ENCODE measurements around the gene SLC30A3. TPM values are rescaled to one million over a fixed set of nuclear protein-coding genes. Genes with fewer than 3 reads are reported as not detected.

Gene SLC30A3
- total and polyA plus RNA-seq, 2 of the 13 experiments (the other 11 are each of a cell fraction or from before 2014, with no cell fraction given): 0.38 to 0.79 TPM

DNA sequence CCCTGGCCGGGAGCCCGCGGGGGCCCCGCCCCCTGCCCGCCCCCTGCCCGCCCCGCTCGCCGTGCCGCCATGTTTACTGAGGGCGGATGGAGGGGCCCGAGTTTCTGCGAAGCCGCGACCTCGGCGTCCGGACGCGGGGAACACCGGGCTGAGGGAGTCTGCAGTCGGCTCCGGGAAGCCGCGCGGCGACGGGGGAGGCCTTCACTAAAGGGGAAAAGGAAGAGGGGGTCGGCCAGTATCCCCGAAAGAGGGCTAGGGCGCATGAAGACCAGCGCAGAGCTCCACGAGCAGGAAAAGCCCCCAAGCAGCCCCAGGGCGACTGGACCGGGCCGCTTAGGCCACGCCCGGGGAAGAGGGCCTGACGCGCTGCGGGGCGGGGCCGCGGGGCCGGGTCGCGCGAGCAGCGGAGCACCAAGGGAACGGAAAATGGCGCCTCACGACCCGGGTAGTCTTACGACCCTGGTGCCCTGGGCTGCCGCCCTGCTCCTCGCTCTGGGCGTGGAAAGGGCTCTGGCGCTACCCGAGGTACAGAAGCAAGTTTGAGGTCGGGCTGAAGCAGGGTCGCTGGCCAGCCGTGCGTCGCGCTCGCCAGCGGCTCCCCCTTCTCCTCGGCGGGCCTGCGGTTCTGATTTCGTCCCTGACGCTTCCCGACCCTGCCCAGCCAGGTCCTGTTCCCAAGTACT is 50.8 kb downstream of the SLC30A3 start, which contains the start of the genes ATRAID and SLC5A6 (continued):
- TF ChIP-seq, protein P1, sequence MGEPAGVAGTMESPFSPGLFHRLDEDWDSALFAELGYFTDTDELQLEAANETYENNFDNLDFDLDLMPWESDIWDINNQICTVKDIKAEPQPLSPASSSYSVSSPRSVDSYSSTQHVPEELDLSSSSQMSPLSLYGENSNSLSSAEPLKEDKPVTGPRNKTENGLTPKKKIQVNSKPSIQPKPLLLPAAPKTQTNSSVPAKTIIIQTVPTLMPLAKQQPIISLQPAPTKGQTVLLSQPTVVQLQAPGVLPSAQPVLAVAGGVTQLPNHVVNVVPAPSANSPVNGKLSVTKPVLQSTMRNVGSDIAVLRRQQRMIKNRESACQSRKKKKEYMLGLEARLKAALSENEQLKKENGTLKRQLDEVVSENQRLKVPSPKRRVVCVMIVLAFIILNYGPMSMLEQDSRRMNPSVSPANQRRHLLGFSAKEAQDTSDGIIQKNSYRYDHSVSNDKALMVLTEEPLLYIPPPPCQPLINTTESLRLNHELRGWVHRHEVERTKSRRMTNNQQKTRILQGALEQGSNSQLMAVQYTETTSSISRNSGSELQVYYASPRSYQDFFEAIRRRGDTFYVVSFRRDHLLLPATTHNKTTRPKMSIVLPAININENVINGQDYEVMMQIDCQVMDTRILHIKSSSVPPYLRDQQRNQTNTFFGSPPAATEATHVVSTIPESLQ (CRISPR knock-in tag; conservative IDR thresholded peaks at IDR 0.05): no peak
- no peak for TF ChIP-seq IKZF1 (IDR thresholded peaks at IDR 0.05)
- TF ChIP-seq HOXA5 (CRISPR knock-in tag; IDR thresholded peaks at IDR 0.05): peak; percentile 86
- TF ChIP-seq SRSF4 (IDR thresholded peaks at IDR 0.05; ENCODE audit: low read depth, low read length, poor library complexity, severe bottlenecking): no peak
- TF ChIP-seq ZNF274 (CRISPR knock-in tag; IDR thresholded peaks at IDR 0.05): peak; percentile 58; the same call in 1 of the 2 replicates
- TF ChIP-seq ZNF616 (CRISPR knock-in tag; IDR thresholded peaks at IDR 0.05; ENCODE audit: low read depth): peak; percentile 33; the same call in 1 of the 2 replicates
- TF ChIP-seq RBM22 (optimal IDR thresholded peaks at IDR 0.05; ENCODE audit: low read length): no peak
- TF ChIP-seq ZSCAN21 (CRISPR knock-in tag; IDR thresholded peaks at IDR 0.05; ENCODE audit: borderline replicate concordance): peak; percentile 88
- TF ChIP-seq, protein P2, sequence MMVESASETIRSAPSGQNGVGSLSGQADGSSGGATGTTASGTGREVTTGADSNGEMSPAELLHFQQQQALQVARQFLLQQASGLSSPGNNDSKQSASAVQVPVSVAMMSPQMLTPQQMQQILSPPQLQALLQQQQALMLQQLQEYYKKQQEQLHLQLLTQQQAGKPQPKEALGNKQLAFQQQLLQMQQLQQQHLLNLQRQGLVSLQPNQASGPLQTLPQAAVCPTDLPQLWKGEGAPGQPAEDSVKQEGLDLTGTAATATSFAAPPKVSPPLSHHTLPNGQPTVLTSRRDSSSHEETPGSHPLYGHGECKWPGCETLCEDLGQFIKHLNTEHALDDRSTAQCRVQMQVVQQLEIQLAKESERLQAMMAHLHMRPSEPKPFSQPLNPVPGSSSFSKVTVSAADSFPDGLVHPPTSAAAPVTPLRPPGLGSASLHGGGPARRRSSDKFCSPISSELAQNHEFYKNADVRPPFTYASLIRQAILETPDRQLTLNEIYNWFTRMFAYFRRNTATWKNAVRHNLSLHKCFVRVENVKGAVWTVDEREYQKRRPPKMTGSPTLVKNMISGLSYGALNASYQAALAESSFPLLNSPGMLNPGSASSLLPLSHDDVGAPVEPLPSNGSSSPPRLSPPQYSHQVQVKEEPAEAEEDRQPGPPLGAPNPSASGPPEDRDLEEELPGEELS (CRISPR knock-in tag; IDR thresholded peaks at IDR 0.05): peak; percentile 16; the same call in 1 of the 2 replicates
- TF ChIP-seq HNF4A (CRISPR knock-in tag; IDR thresholded peaks at IDR 0.05): peak; percentile 23; the same call in 1 of the 2 replicates
- TF ChIP-seq ATM (IDR thresholded peaks at IDR 0.05; ENCODE audit: borderline replicate concordance): no peak
- TF ChIP-seq SRSF9 (IDR thresholded peaks at IDR 0.05; ENCODE audit: borderline replicate concordance, insufficient read depth, low read depth, low read length, poor library complexity, severe bottlenecking): no peak
- TF ChIP-seq MEF2D (CRISPR knock-in tag; IDR thresholded peaks at IDR 0.05): 0 out of 2 replicates have a peak, but pooled peaks have one; percentile 38
- no peak for TF ChIP-seq NFE2 (CRISPR knock-in tag; IDR thresholded peaks at IDR 0.05)
- TF ChIP-seq, protein P3, sequence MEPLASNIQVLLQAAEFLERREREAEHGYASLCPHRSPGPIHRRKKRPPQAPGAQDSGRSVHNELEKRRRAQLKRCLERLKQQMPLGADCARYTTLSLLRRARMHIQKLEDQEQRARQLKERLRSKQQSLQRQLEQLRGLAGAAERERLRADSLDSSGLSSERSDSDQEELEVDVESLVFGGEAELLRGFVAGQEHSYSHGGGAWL (CRISPR knock-in tag; IDR thresholded peaks at IDR 0.05): peak; percentile 12; the same call in 1 of the 2 replicates
- TF ChIP-seq, protein P4, sequence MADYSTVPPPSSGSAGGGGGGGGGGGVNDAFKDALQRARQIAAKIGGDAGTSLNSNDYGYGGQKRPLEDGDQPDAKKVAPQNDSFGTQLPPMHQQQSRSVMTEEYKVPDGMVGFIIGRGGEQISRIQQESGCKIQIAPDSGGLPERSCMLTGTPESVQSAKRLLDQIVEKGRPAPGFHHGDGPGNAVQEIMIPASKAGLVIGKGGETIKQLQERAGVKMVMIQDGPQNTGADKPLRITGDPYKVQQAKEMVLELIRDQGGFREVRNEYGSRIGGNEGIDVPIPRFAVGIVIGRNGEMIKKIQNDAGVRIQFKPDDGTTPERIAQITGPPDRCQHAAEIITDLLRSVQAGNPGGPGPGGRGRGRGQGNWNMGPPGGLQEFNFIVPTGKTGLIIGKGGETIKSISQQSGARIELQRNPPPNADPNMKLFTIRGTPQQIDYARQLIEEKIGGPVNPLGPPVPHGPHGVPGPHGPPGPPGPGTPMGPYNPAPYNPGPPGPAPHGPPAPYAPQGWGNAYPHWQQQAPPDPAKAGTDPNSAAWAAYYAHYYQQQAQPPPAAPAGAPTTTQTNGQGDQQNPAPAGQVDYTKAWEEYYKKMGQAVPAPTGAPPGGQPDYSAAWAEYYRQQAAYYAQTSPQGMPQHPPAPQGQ (CRISPR knock-in tag; IDR thresholded peaks at IDR 0.05; ENCODE audit: borderline replicate concordance): no peak
- no peak for TF ChIP-seq SMYD3 (CRISPR knock-in tag; IDR thresholded peaks at IDR 0.05)
- TF ChIP-seq RARA (CRISPR knock-in tag; IDR thresholded peaks at IDR 0.05): no peak; the same call in 1 of the 2 replicates
- no peak for TF ChIP-seq HOXA7 (CRISPR knock-in tag; IDR thresholded peaks at IDR 0.05)
- no peak; the same call in 1 of the 2 replicates for TF ChIP-seq PAWR (CRISPR knock-in tag; IDR thresholded peaks at IDR 0.05; ENCODE audit: borderline replicate concordance)
- peak; percentile 78 for TF ChIP-seq TAF15 (IDR thresholded peaks at IDR 0.05; ENCODE audit: low read depth, low read length, poor library complexity, severe bottlenecking)
- no peak for TF ChIP-seq TCF7 (IDR thresholded peaks at IDR 0.05; ENCODE audit: low read depth)
- no peak for TF ChIP-seq SMARCC2 (IDR thresholded peaks at IDR 0.05)
- peak; percentile 70; the same call in 1 of the 2 replicates for TF ChIP-seq ARNTL (CRISPR knock-in tag; IDR thresholded peaks at IDR 0.05)
